HepG2 (cell line): ENCODE data around the gene DNAJC18. TPM values are rescaled to one million over a fixed set of nuclear protein-coding genes. Genes with fewer than 3 reads are reported as not detected.
A peak's percentile ranks its signal among the peaks of the same experiment; 100 is the strongest.

Experiments
- BRD4 ChIP-seq: sonication (generic); formaldehyde crosslinking; IDR thresholded peaks from 2 replicates; pipeline ENCODE4 v1.4.0; 2020; ENCODE audit warnings: missing genetic modification reagents
- DR1 ChIP-seq: sonication (generic); formaldehyde crosslinking; IDR thresholded peaks from 2 replicates; pipeline ENCODE4 v1.8.0; 2021; ENCODE audit warnings: mild to moderate bottlenecking, missing genetic modification reagents, inconsistent platforms
- KLF13 ChIP-seq: sonication (generic); formaldehyde crosslinking; IDR thresholded peaks from 2 replicates; pipeline ENCODE4 v1.4.0; 2020; ENCODE audit warnings: mild to moderate bottlenecking, missing genetic modification reagents
- POLR2AphosphoS5 ChIP-seq: IDR thresholded peaks from 2 replicates; pipeline ENCODE4 v1.6.1; 2012; ENCODE audit warnings: low read depth, low read length
- POLR2G ChIP-seq: fragments of 200-400 bp; formaldehyde crosslinking; IDR thresholded peaks from 2 replicates; pipeline ENCODE4 v1.6.1; 2018; ENCODE audit warnings: mild to moderate bottlenecking, low read depth, low read length, moderate library complexity
- PRMT3 ChIP-seq: sonication (generic); formaldehyde crosslinking; IDR thresholded peaks from 2 replicates; pipeline ENCODE4 v1.8.1; 2022; ENCODE audit warnings: low read depth, mild to moderate bottlenecking, moderate library complexity, missing genetic modification reagents, borderline replicate concordance
- RORA ChIP-seq: sonication (generic); formaldehyde crosslinking; IDR thresholded peaks from 2 replicates; pipeline ENCODE4 v1.5.0; 2020; ENCODE audit warnings: mild to moderate bottlenecking, missing genetic modification reagents, moderate library complexity
- SMC3 ChIP-seq: IDR thresholded peaks from 2 replicates; pipeline ENCODE4 v1.6.1; 2011; ENCODE audit warnings: low read length, improper control_type of control experiment
- SRSF1 ChIP-seq: fragments of 200-400 bp; formaldehyde crosslinking; optimal IDR thresholded peaks from 2 replicates; pipeline ENCODE3; 2017; ENCODE audit warnings: mild to moderate bottlenecking, low read depth, low read length, moderate library complexity
- STAT5B ChIP-seq: sonication (generic); formaldehyde crosslinking; IDR thresholded peaks from 2 replicates; pipeline ENCODE4 v1.4.0; 2020; ENCODE audit warnings: missing genetic modification reagents
- TBX2 ChIP-seq: sonication (generic); formaldehyde crosslinking; IDR thresholded peaks from 2 replicates; pipeline ENCODE4 v1.5.0; 2020; ENCODE audit warnings: missing genetic modification reagents, mild to moderate bottlenecking, borderline replicate concordance
- TCF7 ChIP-seq: sonication (generic); IDR thresholded peaks from 2 replicates; pipeline ENCODE4 v1.6.1; 2016; ENCODE audit warnings: antibody characterized with exemption, low read depth
- TFDP1 ChIP-seq: IDR thresholded peaks from 2 replicates; pipeline ENCODE4 v1.6.1; 2016; ENCODE audit warnings: missing compliant biosample characterization, missing genetic modification reagents, borderline replicate concordance
- ZBTB33 ChIP-seq: sonication (generic); formaldehyde crosslinking; IDR thresholded peaks from 2 replicates; pipeline ENCODE4 v1.4.0; 2020; ENCODE audit warnings: missing genetic modification reagents
- ZBTB7A ChIP-seq: sonication (generic); formaldehyde crosslinking; IDR thresholded peaks from 2 replicates; pipeline ENCODE4 v1.8.0; 2022; ENCODE audit warnings: mild to moderate bottlenecking, missing genetic modification reagents
- ZFP41 ChIP-seq: sonication (generic); formaldehyde crosslinking; IDR thresholded peaks from 2 replicates; pipeline ENCODE4 v1.4.0; 2020; ENCODE audit warnings: mild to moderate bottlenecking, missing genetic modification reagents, borderline replicate concordance
- ZFP91 ChIP-seq: sonication (generic); formaldehyde crosslinking; IDR thresholded peaks from 2 replicates; pipeline ENCODE4 v1.9.0; 2022; ENCODE audit warnings: missing genetic modification reagents, mild to moderate bottlenecking, borderline replicate concordance
- ZNF354B ChIP-seq: sonication (generic); formaldehyde crosslinking; IDR thresholded peaks from 2 replicates; pipeline ENCODE4 v1.8.0; 2022; ENCODE audit warnings: mild to moderate bottlenecking, missing genetic modification reagents
- ZNF446 ChIP-seq: sonication (generic); formaldehyde crosslinking; IDR thresholded peaks from 2 replicates; pipeline ENCODE4 v1.5.0; 2020; ENCODE audit warnings: mild to moderate bottlenecking, missing genetic modification reagents
- ZNF512 ChIP-seq: sonication (generic); formaldehyde crosslinking; IDR thresholded peaks from 2 replicates; pipeline ENCODE4 v1.4.0; 2020; ENCODE audit warnings: mild to moderate bottlenecking, missing genetic modification reagents
- ZNF598 ChIP-seq: sonication (generic); formaldehyde crosslinking; IDR thresholded peaks from 2 replicates; pipeline ENCODE4 v1.5.1; 2020; ENCODE audit warnings: mild to moderate bottlenecking, missing genetic modification reagents, borderline replicate concordance
- ZNF883 ChIP-seq: sonication (generic); formaldehyde crosslinking; IDR thresholded peaks from 2 replicates; pipeline ENCODE4 v1.5.1; 2020; ENCODE audit warnings: mild to moderate bottlenecking, missing genetic modification reagents; ENCODE audit errors: not compliant biosample characterization
- ZSCAN12 ChIP-seq: sonication (generic); formaldehyde crosslinking; IDR thresholded peaks from 2 replicates; pipeline ENCODE4 v1.9.0; 2021; ENCODE audit warnings: mild to moderate bottlenecking, missing genetic modification reagents
- ZSCAN30 ChIP-seq: sonication (generic); formaldehyde crosslinking; IDR thresholded peaks from 2 replicates; pipeline ENCODE4 v1.5.0; 2020; ENCODE audit warnings: mild to moderate bottlenecking, missing genetic modification reagents
- ZSCAN31 ChIP-seq: sonication (generic); formaldehyde crosslinking; IDR thresholded peaks from 2 replicates; pipeline ENCODE4 v1.5.0; 2020; ENCODE audit warnings: low read depth, mild to moderate bottlenecking, missing genetic modification reagents
- polyA plus RNA-seq, 8 experiments: library from polyadenylated mRNA; depleted of rRNA in 3 of 8; stranded (reverse) in 7 of 8; unstranded in 1 of 8; fragments of >200 nt; fragmentation: Illumina TruSeq in 4 of 8; extraction: Trizol in 4 of 8; gene quantifications; 2 replicates each; pipeline versions ENCODE4 v1.2.1 to v1.2.3, GENCODE V29; 2011 to 2016; ENCODE audit warnings: low read depth in 4 of 8, missing spikeins in 1 of 8, mixed read lengths in 1 of 8; ENCODE audit not compliant: insufficient read depth in 1 of 8
- total RNA-seq, 5 experiments: library from RNA; depleted of rRNA; stranded (reverse); fragments of >200 nt; fragmentation: Illumina TruSeq; extraction: Trizol; gene quantifications; 2 replicates each; pipeline ENCODE4 v1.2.3, GENCODE V29; 2016; ENCODE audit warnings: low read depth in 1 of 5

The DNAJC18 gene
- total and polyA plus RNA-seq, 2 of the 13 experiments (the other 11 are each of a cell fraction or from before 2014, with no cell fraction given): 6.5 to 6.6 TPM

GRCh38 chr5:139403787-139404483, 35.4 kb downstream of the DNAJC18 start, which contains the start of gene SPATA24 (continued):
- peak; percentile 84 for TF ChIP-seq ZNF883
- no peak for TF ChIP-seq TCF7
- no peak for TF ChIP-seq SRSF1
- TF ChIP-seq ZNF354B (CRISPR knock-in tag): no peak
- no peak; the same call in 1 of the 2 replicates for TF ChIP-seq TFDP1 (CRISPR knock-in tag)
- peak; percentile 29; the same call in 1 of the 2 replicates for TF ChIP-seq DR1
- no peak for TF ChIP-seq SMC3
- no peak for TF ChIP-seq PRMT3
- peak; percentile 69 for TF ChIP-seq POLR2AphosphoS5
- no peak for TF ChIP-seq STAT5B (CRISPR knock-in tag)
- no peak for TF ChIP-seq ZNF512 (CRISPR knock-in tag)
- TF ChIP-seq ZFP91 (CRISPR knock-in tag): peak; percentile 100
- no peak; the same call in 1 of the 2 replicates for TF ChIP-seq ZSCAN12 (CRISPR knock-in tag)
- no peak for TF ChIP-seq RORA (CRISPR knock-in tag)
- TF ChIP-seq ZNF446: no peak
- TF ChIP-seq ZFP41: no peak
- no peak; the same call in 1 of the 2 replicates for TF ChIP-seq BRD4 (CRISPR knock-in tag)
- TF ChIP-seq ZSCAN30: no peak
- no peak for TF ChIP-seq ZBTB33 (CRISPR knock-in tag)
- no peak for TF ChIP-seq ZSCAN31 (CRISPR knock-in tag)
- TF ChIP-seq ZNF598 (CRISPR knock-in tag): 0 out of 2 replicates have a peak, but pooled peaks have one; percentile 30
- peak; percentile 74 for TF ChIP-seq POLR2G
- no peak for TF ChIP-seq KLF13 (CRISPR knock-in tag)
- TF ChIP-seq TBX2 (CRISPR knock-in tag): 0 out of 2 replicates have a peak, but pooled peaks have one; percentile 4
- peak; percentile 66; the same call in 1 of the 2 replicates for TF ChIP-seq ZBTB7A
